Measurements from ENCODE around the gene PTCD1. TPM values are rescaled to one million over a fixed set of nuclear protein-coding genes. Genes with fewer than 3 reads are reported as not detected.

Gene PTCD1
- total RNA-seq, 1 donor from 2014 or later = 10.5 TPM

- Histone ChIP-seq H3K27me3 (no peaks in the 10 kb centered on the region), H3K4me2 (no peak overlapping the region), H3K27ac (no peak overlapping the region), H2AFZ (replicated peaks) (no peak overlapping the region), H3K79me2 (ENCODE audit: low read depth) (peaks cover 41% of the 10 kb centered on the region), H3K4me3 (no peak overlapping the region), H3K9ac (no peak overlapping the region), H3K9me3 (ENCODE audit: low read depth) (no peaks in the 10 kb centered on the region), H3K4me1 (peaks cover 10% of the 10 kb centered on the region), H3F3A (ENCODE audit: low read depth) (no peaks in the 10 kb centered on the region), H4K20me1 (ENCODE audit: low read depth) (peaks cover 59% of the 10 kb centered on the region), H3K36me3 (no peaks in the 10 kb centered on the region)
- peaks cover 2% of the 10 kb centered on the region for H3K27me3 Mint-ChIP-seq (ENCODE audit: insufficient read depth, low read depth)
- TF ChIP-seq EZH2phosphoT487 (IDR thresholded peaks at IDR 0.05) = no peak
- TF ChIP-seq EZH2 (IDR thresholded peaks at IDR 0.05) = no peak
- TF ChIP-seq CTCF (IDR thresholded peaks at IDR 0.05) = no peak
- H3K27ac Mint-ChIP-seq = no peak overlapping the region
- H3K4me1 Mint-ChIP-seq = peaks cover 14% of the 10 kb centered on the region
- H3K36me3 Mint-ChIP-seq = peaks cover 29% of the 10 kb centered on the region
- no peak for DNase-seq (ENCODE audit: low spot score)
- no peak overlapping the region for H3K4me3 Mint-ChIP-seq
- no peaks in the 10 kb centered on the region for H3K9me3 Mint-ChIP-seq
Observed at GRCh38 chr7:99402854-99403253, 35.7 kb downstream of the PTCD1 start.

DNA sequence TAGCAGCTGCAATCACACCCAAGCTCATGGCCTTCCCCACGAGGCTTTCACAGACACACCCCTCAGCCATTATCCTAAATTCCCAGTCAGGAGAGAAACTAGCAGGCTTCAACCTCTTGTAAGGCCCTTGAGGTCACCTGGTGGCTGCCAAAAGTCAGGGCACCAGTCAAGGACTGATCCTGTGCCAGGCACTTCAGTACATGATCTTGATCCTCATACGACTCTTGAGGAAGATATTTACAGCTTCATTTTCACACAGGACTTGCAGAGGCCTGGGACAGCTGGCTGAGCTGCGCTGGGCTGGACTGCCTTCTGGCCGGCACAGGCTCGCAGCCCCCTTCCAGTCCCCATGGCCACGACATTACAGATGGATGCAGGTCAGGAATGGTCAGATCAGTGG, 39.0 kb downstream of the PTCD1 start:
- Histone ChIP-seq H4K20me1 (ENCODE audit: low read depth) (peaks cover 37% of the 10 kb centered on the region), H3K9ac (no peak overlapping the region), H3K9me3 (ENCODE audit: low read depth) (no peaks in the 10 kb centered on the region), H2AFZ (replicated peaks) (no peak overlapping the region), H3K79me2 (ENCODE audit: low read depth) (peaks cover 9% of the 10 kb centered on the region), H3K4me1 (no peaks in the 10 kb centered on the region), H3K4me2 (no peak overlapping the region), H3K27me3 (no peaks in the 10 kb centered on the region), H3K4me3 (no peak overlapping the region), H3K27ac (no peak overlapping the region), H3K36me3 (no peaks in the 10 kb centered on the region), H3F3A (ENCODE audit: low read depth) (peaks cover 17% of the 10 kb centered on the region)
- no peaks in the 10 kb centered on the region for H3K9me3 Mint-ChIP-seq
- no peaks in the 10 kb centered on the region for H3K4me1 Mint-ChIP-seq
- TF ChIP-seq EZH2phosphoT487 (IDR thresholded peaks at IDR 0.05) (no peak), EZH2 (IDR thresholded peaks at IDR 0.05) (no peak), CTCF (IDR thresholded peaks at IDR 0.05) (no peak)
- H3K4me3 Mint-ChIP-seq = no peak overlapping the region
- peaks cover 30% of the 10 kb centered on the region for H3K36me3 Mint-ChIP-seq
- H3K27me3 Mint-ChIP-seq (ENCODE audit: insufficient read depth, low read depth) = peaks cover 2% of the 10 kb centered on the region
- H3K27ac Mint-ChIP-seq = no peak overlapping the region
- no peak for DNase-seq (ENCODE audit: low spot score)

GRCh38 chr7:99398891-99399445, 39.6 kb downstream of the PTCD1 start:
- Histone ChIP-seq H2AFZ (replicated peaks) (no peak overlapping the region), H3K36me3 (no peaks in the 10 kb centered on the region), H3K4me1 (peaks cover 3% of the 10 kb centered on the region), H3K27me3 (no peaks in the 10 kb centered on the region), H4K20me1 (ENCODE audit: low read depth) (peaks cover 37% of the 10 kb centered on the region), H3K9me3 (ENCODE audit: low read depth) (no peaks in the 10 kb centered on the region), H3K79me2 (ENCODE audit: low read depth) (peaks cover 2% of the 10 kb centered on the region), H3K4me3 (no peak overlapping the region), H3F3A (ENCODE audit: low read depth) (peaks cover 24% of the 10 kb centered on the region), H3K27ac (no peak overlapping the region), H3K4me2 (no peak overlapping the region), H3K9ac (no peak overlapping the region)
- H3K4me1 Mint-ChIP-seq = peaks cover under 1% of the 10 kb centered on the region
- H3K27ac Mint-ChIP-seq = no peak overlapping the region
- TF ChIP-seq CTCF (IDR thresholded peaks at IDR 0.05) (no peak), EZH2 (IDR thresholded peaks at IDR 0.05) (no peak)
- no peak overlapping the region for H3K4me3 Mint-ChIP-seq
- H3K9me3 Mint-ChIP-seq = no peaks in the 10 kb centered on the region
- DNase-seq (ENCODE audit: low spot score) = no peak
- peaks cover 2% of the 10 kb centered on the region for H3K27me3 Mint-ChIP-seq (ENCODE audit: insufficient read depth, low read depth)
- H3K36me3 Mint-ChIP-seq = peaks cover 26% of the 10 kb centered on the region
